ENCODE data around the gene TSR3. TPM values are rescaled to one million over a fixed set of nuclear protein-coding genes. Genes with fewer than 3 reads are reported as not detected.

TSR3 gene
- total RNA-seq, 4 donors from 2014 or later: 84.1 to 107 (median 96.7) TPM

DNA sequence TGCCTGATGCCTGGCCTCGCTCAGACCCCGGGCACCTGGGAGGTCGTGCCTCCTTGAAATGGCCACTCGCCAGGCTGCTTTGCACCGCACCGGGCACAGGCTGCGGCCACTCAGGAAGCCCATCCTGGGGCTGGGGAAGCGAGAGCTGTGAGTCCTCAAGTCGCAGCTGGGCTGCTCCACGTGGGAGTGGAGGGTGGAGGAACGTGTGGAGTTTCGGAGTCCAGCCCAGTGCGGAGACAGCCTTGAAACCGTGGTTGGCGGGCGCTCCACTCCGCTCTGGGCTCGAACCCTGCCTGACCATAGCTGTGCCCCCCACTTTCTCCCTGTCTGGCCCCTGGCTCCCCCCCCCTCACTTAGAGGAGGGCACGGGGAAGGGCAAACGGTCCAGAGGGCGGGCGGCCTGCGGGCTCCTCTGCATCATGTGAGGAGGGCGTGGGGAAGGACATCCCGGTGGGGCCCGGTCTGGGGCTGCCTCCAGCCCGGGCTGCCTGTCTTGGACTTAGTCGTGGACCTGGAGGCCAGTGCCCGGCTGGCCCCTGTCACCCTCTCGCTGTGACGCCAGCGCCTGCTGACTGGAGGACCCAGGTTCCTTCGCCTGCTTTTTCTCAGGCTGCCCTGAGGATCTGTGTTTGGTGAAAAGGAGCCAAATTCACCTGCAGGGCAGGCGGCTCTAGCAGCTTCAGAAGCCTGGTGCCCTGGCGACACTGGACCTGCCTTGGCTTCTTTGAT is 39.8 kb downstream of the TSR3 start:
- TF ChIP-seq POLR2A (IDR thresholded peaks at IDR 0.05): no peak
- no peak for TF ChIP-seq CTCF (IDR thresholded peaks at IDR 0.05)
- Histone ChIP-seq H3K27me3 (no peaks in the 10 kb centered on the region), H3K9me3 (no peaks in the 10 kb centered on the region), H3K27ac (no peak overlapping the region), H3K4me1 (peaks cover 18 to 21% of the 10 kb centered on the region in 2 donors), H3K4me3 (replicated peaks in 1 of 3) (peak overlapping the region in 1 of 3 donors; percentile 79), H3K36me3 (peaks cover 30 to 32% of the 10 kb centered on the region in 2 donors)
- intact Hi-C loops (cut with DNase I): loop anchor here (5.0 kb wide), 1 partner anchor 40 kb away; the partner anchor contains the start of genes GNPTG and TSR3
- DNase-seq: no peak
- WGBS, 2 donors: 20 to 24% methylated on average over 9 to 10 of the region's 35 CpGs

DNA sequence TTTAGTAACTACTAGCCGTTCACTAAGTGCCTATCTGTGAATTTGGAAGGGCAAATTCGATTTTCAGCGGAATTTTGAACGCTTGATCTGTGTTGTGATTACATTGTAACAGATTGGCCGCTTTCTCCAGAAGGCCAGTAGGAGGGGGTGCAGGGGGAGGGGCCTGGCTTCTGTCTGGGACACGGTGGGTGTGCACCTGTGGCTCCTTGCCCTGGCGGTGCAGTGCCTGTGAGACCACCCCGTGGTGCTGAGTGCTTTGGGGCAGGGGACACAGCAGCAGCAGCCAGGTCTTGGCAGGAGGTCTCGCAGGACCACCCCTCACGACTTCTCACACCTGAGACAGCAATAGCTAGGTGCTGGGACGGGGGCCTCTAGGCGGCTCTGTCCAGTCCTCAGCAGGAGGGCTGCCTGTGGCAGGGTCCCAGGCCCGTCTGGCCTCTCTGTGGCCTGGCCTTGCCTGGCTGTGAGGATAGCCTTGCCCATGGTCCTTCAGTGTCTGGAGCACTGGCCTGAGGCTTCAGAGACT is 40.4 kb downstream of the TSR3 start:
- 2 to 14% methylated on average over 8 to 9 of the region's 13 CpGs for WGBS, 2 donors
- peaks cover 24 to 26% of the 10 kb centered on the region in 2 donors for H3K36me3 ChIP-seq
- H3K4me1 ChIP-seq: peaks cover 18 to 21% of the 10 kb centered on the region in 2 donors
- no peaks in the 10 kb centered on the region for H3K9me3 ChIP-seq
- no peaks in the 10 kb centered on the region for H3K27me3 ChIP-seq
- intact Hi-C loops (cut with DNase I): loop anchor here (5.0 kb wide), 1 partner anchor 41 kb away; the partner anchor contains the start of genes GNPTG and TSR3
- TF ChIP-seq CTCF (IDR thresholded peaks at IDR 0.05) (no peak), POLR2A (IDR thresholded peaks at IDR 0.05) (no peak)
- no peak overlapping the region for H3K27ac ChIP-seq
- DNase-seq: peak in 1 of 2 donors; percentile 31
- H3K4me3 ChIP-seq (replicated peaks in 1 of 3): peak overlapping the region in 1 of 3 donors; percentile 79

- H3K27ac ChIP-seq: no peak overlapping the region
- peaks cover 19 to 21% of the 10 kb centered on the region in 2 donors for H3K36me3 ChIP-seq
- WGBS, 2 donors: 3 to 4% methylated on average over 5 to 11 of the region's 14 CpGs
- H3K4me3 ChIP-seq (replicated peaks in 1 of 3): peak overlapping the region in 2 of 3 donors; percentile 79 to 87
- peaks cover 18 to 21% of the 10 kb centered on the region in 2 donors for H3K4me1 ChIP-seq
- TF ChIP-seq POLR2A (IDR thresholded peaks at IDR 0.05) (no peak), CTCF (IDR thresholded peaks at IDR 0.05) (no peak)
- no peaks in the 10 kb centered on the region for H3K27me3 ChIP-seq
- DNase-seq: peak; percentile 37 to 60
- intact Hi-C loops (cut with DNase I): loop anchor here (5.0 kb wide), 1 partner anchor 41 kb away; the partner anchor contains the start of genes GNPTG and TSR3
- no peaks in the 10 kb centered on the region for H3K9me3 ChIP-seq
Observed at GRCh38 chr16:1310832-1311200, 40.9 kb downstream of the TSR3 start.

GRCh38 chr16:1309888-1310831 is 41.5 kb downstream of the TSR3 start:
- TF ChIP-seq POLR2A (IDR thresholded peaks at IDR 0.05): no peak
- no peak for TF ChIP-seq CTCF (IDR thresholded peaks at IDR 0.05)
- intact Hi-C loops (cut with DNase I): loop anchor here (5.0 kb wide), 1 partner anchor 42 kb away; the partner anchor contains the start of genes GNPTG and TSR3
- 0 to 3% methylated on average over 26 to 30 of the region's 77 CpGs for WGBS, 2 donors
- H3K27me3 ChIP-seq: no peaks in the 10 kb centered on the region
- peaks cover 18 to 21% of the 10 kb centered on the region in 2 donors for H3K4me1 ChIP-seq
- peaks cover 14 to 15% of the 10 kb centered on the region in 2 donors for H3K36me3 ChIP-seq
- H3K4me3 ChIP-seq (replicated peaks in 1 of 3): peak overlapping the region in 2 of 3 donors; percentile 79 to 87
- peak; percentile 55 to 58 for DNase-seq
- no peaks in the 10 kb centered on the region for H3K9me3 ChIP-seq
- peak overlapping the region; percentile 49 to 73 (median 53) for H3K27ac ChIP-seq

Data from thyroid gland (tissue), 4 donors.